ENCODE measurements around the gene DDA1.
A peak's percentile ranks its signal among the peaks of the same experiment; 100 is the strongest.

DDA1 gene

GRCh38 chr19:17333611-17334413 lies 24.4 kb downstream of the DDA1 start:
- no peak for TF ChIP-seq CTCF (conservative IDR thresholded peaks at IDR 0.05)
- H3K27ac ChIP-seq: peak overlapping the region; percentile 81

DNA sequence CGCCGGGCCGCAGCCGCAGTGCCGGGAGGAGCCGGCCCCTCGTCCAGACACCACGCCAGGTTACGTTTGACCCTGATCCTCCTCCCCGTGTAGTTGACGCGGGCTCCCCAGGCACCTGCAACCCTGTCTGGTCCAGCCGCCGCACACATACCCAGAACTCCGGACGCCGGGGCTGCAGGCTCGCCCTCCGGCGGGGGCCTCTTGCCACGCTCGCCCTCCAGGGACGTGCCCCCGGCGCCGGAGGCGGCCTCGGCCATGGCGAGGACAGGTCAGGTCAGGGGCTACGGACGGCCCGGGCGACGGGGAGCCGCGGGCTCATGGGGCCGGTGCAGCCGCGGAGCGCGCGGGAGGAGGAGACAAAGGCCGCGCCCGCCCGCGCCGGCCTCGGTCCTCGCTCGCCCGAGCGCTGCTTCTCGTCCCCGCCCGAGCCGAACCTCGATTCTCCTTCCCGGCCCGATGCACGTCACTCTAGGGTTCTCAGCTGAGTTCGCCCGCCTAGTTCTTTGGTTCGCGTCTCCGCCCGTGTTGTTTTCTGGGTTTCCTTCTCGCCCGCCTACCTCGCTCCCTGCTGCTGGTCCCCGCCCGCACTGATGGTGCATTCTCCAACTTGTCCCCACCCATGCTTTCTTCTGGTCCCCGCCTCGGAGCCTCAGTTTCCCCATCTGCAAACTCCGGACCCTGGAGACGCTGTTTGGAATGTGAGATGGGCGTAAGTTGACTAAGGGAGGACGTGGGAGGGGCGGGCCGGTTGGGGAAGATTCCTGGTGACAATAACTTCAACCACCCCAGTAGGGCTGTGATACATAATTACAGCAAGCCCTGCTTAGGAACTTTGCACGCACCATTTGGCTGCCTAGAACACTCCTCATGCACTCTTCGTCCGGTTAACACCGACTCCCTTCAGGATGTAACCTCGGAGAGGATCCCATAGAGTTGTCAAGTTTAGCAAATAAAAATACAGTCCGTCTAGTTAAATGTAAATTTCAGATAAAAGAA lies 25.3 kb downstream of the DDA1 start, which contains the start of gene ANO8:
Gene ANO8 (minus strand): TSS at position 442 of the 996 bp plus-strand sequence. CDS start 185 bp downstream, at position 257.
- H3K27ac ChIP-seq: peak within 1 kb of the TSS; percentile 81
- TF ChIP-seq CTCF (conservative IDR thresholded peaks at IDR 0.05): no peak

- no peak overlapping the region; the same call in 1 of the 2 replicates for H3K27ac ChIP-seq
- TF ChIP-seq CTCF (conservative IDR thresholded peaks at IDR 0.05): no peak
These were observed 26.2 kb downstream of the DDA1 start for GRCh38 chr19:17335575-17335974.

- no peak for TF ChIP-seq CTCF (conservative IDR thresholded peaks at IDR 0.05)
- peak within 1 kb of the TSS; percentile 93 for H3K27ac ChIP-seq
These were observed 27.7 kb downstream of the DDA1 start, which contains the start of gene GTPBP3 for GRCh38 chr19:17336872-17337674. Gene GTPBP3 (plus strand): TSS chr19:17337553. CDS start chr19:17337612, 59 bp downstream.

DNA sequence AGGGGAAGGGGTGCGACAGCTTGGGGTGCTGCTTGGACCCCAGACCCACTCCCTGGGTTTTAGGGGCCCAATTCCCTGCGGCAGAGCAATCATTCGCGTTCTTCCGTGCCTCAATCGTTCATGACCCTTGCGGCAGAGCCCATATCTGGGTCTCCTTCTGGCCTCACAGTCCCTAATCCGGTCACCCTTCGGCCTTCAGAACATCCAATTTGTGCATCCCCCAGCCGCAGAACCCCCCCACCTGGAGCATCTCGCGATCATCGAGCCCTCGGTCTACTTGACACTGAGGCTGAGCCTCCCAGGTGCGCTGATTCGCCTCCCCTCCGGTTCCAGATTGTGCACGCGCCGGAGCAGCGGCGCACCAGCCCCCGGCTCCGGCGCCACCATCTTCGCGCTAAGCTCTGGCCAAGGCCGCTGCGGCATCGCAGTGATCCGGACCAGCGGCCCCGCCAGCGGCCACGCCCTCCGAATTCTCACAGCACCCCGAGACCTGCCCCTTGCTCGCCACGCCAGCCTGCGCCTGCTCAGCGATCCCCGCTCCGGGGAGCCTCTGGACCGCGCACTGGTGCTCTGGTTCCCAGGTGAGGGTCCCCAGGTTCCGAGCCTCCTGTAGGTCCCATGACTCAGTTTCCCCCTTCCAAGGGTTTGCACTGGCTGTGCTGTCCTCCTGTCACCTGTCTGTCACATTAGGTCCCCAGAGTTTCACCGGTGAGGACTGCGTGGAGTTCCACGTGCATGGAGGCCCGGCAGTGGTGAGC lies 28.5 kb downstream of the DDA1 start:
- no peak for TF ChIP-seq CTCF (conservative IDR thresholded peaks at IDR 0.05)
- peak overlapping the region; percentile 93 for H3K27ac ChIP-seq

DNA sequence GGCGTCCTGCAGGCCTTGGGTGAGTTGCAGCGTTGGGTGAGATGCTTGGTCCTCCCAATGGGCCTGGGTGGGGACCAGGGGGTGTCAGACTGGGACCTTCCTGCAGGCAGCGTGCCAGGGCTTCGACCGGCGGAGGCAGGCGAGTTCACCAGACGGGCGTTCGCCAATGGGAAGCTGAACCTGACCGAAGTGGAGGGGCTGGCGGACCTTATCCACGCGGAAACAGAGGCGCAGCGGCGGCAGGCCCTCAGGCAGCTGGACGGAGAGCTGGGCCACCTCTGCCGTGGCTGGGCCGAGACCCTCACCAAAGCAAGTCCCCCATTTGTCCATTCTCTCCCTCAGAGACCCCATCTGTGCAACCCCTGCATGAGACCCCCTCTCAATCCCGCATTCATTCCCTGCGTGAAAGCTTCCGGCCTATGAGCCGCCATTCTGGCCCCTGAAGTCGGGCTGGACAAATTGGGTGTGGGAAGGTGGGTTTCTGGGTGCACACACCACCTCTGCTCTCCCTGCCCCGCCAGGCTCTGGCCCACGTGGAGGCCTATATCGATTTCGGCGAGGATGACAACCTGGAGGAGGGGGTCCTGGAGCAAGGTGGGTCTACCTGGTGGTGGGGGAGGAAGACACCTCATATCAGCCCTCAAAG lies 29.2 kb downstream of the DDA1 start:
- no peak for TF ChIP-seq CTCF (conservative IDR thresholded peaks at IDR 0.05)
- peak overlapping the region; percentile 93; the same call in 1 of the 2 replicates for H3K27ac ChIP-seq

Measured in VCaP (cell line).